ENCODE data around the gene CHD1L.
"Not testable (repeated sequence)": the region's sequence is repeated elsewhere in the genome, so short reads cannot be mapped to it uniquely, and the experiment has no call there.

CHD1L gene
- 1.1 to 2.7 reads per million in 2 experiments for total RNA-seq

DNA sequence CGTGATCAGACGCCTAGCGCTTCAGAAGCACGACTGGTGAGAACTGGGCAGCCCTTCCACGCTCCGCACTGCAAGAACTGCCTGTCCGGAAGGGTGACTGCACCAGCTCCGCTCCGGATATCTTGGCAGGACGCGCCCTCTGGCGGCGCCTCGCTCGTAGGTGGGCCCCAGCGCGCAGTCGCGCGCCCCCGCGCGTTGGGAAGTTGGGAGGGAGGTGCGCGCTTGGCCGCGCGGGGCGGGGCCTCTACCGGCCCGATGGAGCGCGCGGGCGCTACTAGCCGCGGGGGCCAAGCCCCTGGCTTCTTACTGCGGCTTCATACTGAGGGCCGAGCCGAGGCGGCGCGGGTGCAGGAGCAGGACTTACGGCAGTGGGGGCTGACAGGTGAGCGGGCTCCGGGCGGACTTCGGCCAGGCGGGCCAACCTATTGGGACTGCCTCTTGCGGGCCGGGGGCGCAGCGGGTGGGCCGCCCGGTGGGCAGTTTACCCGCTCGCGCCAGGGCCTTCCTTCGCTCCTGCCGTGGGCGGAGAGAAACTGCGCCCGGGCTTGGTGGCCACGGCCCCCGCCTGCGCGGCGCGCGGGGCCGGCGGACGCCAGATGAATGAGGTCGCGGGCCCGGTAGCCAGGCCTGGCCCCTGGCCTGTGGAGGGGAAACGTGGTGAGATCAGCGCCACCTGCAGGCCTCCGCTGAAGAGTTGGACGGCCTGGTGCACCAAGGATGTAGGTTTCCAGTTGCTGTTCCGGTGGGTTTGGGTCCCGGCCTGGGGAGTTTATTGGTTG lies at the start of gene CHD1L:
Gene CHD1L, plus strand, starts transcription at position 236 of the 779 bp plus-strand sequence. Its CDS starts 20 bp downstream, at position 256.
- DNase-seq (ENCODE audit: low read depth): peak; percentile 85

DNA sequence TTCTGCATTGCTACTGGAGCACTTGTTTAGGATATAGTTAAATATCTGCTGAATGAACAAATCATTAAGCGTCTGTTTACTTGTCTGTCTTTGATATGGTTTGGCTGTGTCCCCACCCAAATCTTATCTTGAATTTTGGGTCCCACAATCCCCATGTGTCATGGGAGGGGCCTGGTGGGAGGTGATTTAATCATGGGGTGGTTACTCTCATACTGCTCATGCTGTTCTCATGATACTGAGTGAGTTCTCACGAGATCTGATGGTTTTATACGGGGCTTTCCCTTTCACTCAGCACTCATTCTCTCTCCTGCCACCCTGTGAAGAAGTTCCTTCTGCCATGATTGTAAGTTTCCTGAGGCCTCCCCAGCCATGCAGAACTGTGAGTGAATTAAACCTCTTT lies 45.2 kb upstream of the CHD1L start:
- not testable (repeated sequence) for DNase-seq (ENCODE audit: low read depth)

DNA sequence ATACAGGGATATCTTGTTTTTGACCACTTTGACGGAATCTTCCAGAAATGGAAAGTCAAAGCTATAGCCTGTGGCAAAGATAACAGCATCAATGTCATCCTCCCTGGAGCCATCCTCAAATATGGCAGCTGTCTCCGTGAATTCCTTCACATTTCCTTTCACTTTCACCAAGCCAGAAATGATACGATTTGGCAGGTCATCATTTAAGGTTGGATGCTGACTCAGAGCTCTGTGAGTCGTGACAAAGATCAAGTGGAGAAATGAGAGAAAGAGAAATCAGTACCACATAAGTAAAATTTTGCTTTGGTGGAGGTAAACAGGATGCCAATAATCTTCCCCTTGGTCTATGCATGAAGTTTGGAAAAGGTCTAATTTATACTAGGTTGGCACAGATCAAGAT lies 41.2 kb upstream of the CHD1L start:
- no peak for DNase-seq (ENCODE audit: low read depth)

DNA sequence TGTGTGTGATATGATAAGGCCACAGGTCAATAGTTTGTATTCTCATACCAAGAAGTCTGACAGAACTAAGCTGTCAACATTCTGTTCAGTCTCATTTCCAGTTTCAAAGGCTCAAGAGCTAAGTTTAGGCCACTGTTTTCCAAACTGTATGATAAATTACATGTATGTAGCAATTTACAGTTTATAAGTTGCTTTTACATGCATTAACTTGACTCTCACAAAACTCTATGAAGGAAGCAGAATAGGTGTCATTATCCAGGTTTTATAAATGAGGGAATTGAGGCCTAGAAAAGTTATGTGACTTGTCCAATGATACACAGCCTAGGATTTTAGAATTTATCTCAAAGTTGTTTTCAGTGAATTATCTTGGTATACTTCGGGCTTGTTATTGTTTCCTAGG lies 40.7 kb upstream of the CHD1L start:
- DNase-seq (ENCODE audit: low read depth): no peak

DNA sequence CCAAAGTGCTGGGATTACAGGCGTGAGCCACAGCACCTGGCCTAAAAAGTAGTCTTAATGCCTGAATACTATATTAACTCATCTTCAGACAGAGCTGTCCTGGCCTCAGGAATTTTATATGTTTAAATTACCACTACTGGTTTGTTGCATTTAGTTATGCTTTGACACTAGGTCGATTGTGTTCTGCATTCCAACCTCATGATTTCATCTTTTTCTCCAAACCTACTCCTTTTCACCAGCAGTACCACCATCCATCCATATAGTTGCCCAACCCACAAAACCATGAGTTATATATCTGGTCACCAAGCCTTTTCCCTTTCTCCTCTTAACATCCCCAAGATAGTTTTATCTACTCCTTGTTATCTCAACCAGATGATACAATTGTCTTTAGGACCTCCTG lies 39.9 kb upstream of the CHD1L start:
- no peak for DNase-seq (ENCODE audit: low read depth)

DNA sequence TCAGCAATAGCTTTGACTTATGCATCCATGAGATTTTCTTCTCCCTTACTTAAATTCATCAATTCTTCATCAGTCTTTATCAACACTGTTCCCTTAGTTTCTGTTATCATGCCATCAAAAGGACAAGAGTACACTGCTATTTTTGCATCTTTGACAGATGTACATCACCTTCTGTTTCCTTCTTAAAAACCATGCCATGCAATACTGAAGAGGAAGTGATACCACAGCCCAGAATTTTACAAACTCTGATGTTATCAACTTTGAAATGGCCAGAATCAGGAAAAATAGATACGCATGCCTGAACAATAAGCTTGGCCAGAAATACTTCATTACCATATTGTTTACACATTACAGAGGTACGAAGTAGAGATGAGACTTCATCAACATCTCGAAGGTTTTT lies 38.4 kb upstream of the CHD1L start:
- no peak for DNase-seq (ENCODE audit: low read depth)

DNA sequence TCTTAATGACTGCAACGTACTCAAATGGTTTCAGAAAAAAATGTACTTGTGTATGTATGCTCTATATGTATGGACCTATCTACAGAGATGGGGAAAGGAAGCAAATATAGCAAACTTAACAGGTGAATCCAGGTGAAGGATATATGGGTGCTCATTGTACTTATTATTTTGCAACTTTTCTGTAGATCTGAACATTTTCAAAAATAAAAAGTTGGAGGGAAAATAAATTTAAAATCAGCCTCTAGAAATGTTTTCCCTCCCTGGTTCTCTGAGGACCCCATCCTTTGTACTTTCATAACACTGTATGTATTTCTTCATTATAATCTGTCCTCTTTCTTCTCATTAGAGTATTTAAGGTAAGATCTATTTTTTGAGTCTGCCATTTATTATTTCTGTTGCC lies 35.3 kb upstream of the CHD1L start:
- DNase-seq (ENCODE audit: low read depth): no peak

DNA sequence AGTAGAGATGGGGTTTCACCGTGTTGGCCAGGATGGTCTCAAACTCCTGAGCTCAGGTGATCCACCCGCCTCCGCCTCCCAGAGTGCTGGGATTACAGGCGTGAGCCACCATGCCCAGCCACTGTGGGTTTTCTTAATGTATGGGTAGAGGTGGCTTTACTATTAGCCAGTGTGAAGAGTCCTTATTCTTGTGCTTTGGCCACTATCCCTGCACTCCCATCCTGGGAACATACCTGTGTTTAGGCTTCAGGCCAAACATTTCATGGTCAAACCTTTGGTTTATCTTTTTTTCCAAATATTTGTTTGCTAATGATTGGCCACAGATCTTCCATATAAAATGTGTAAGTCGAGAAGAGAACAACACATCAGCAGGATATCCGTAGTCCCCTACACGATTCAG lies 33.9 kb upstream of the CHD1L start:
- no peak for DNase-seq (ENCODE audit: low read depth)

DNA sequence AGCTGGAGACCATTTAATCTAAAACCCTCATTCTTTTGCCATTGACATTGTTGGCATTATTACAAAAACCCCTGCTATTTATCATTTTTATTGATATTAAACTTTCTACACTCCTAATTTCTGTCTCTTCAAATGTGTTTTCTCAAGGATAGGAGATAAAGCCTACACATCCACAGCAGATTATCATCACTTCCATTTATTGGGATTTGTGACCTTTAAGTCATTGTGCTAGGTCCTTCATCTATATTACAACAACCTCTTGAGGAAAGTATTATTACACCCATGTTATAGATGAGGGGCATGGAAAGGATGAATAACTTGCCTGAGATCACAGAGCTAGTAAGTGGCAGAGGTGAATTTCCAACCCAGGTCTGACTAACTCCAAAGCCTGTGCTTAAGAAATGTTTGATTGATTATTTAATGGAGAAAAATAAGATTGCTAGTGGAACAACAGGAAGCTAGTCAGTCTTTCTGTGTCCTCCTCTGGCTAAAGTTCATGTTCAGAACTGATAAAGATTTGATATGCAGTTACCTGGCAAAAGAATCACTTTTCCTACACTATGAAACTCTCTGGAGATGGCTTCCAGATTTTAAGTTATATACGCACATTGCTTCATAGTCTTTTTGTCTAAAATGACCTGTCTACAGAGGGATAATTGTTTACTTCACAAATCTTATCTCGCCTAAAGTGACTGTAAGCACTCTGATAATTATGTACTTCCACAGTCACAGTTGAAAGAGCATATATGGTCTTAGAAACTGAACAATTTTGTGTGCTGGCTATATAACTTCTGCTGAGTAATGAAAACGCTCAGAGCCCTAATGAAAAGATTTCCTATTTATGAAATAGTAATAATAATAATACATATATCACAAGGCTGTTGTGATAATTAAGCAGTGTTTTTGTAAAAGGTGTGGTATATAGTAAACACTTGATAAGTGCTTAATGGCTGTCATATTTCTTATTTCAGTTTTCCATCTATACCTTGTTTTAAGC lies 32.4 kb upstream of the CHD1L start:
- no peak for DNase-seq (ENCODE audit: low read depth)

DNA sequence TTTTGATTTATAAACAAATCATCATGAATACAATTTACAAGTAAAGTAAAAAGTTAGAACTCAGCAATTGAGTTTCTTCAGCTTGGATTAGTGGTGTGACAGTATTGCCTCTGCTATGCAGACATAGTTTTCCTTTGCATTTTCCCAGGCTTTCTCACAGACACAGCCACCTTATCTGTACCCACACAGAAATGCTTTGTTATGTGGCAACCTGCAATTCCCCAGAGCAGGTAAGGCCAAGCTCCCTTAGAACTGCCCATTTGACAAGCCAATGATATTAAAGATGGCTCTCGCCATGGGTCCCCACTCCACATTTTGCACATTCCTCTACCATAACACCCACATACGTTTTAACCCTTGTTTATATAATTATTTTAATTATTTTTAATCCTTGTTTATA lies 31.5 kb upstream of the CHD1L start:
- no peak for DNase-seq (ENCODE audit: low read depth)

DNA sequence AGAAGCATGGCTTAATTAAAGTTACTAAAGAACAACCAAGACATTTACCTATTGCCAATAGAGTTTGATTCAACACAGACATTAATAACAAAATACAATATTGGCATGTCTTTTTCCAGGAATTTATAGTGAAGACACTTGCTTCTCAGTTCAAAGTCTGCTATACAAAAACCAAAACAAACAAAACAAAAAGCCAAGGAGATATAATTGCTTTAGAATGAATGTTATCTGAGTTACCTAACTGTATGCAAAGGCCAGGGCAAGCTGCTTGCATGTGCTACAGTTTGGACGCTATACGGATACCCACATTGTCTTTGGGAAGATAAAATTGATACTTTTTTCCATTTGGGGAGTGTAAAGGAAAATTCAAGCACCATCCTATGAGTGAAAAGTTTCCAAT lies 30.9 kb upstream of the CHD1L start:
- no peak for DNase-seq (ENCODE audit: low read depth)

DNA sequence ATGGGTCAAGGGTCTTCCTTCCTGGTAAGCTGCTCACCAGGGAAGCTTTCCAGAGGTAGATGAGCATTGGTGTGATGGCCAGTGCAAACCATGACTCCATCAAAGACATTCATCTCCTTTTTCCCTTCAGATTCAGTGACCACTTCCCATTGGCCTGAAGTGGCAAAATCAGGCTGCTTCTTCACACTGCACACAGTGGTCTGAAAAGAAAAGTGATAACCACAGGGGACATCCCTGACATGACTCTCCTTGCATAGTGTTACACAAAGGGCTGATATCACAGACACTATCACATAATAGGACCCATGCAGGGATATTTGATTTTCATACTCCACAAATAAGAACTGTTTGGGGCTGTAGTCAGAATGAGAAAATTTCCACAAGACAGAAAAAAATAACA lies 29.2 kb upstream of the CHD1L start:
- DNase-seq (ENCODE audit: low read depth): no peak

DNA sequence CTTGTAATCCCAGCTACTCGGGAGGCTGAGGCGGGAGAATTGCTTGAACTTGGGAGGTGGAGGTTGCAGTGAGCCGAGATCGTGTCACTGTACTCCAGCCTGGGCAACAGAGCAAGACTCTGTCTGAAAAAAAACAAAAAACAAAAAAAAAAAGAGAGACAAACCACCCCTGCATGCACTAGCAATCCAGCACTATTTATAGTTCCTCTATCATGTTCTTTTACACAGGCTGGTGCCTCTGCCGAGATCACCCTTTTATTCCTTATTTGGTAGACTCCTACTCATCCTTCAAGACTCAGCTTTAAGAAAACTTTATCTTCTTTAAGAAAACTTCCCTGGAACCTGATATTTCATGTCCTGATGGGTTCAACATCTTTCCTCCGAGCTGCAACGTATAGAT lies 28.2 kb upstream of the CHD1L start:
- no peak for DNase-seq (ENCODE audit: low read depth)

DNA sequence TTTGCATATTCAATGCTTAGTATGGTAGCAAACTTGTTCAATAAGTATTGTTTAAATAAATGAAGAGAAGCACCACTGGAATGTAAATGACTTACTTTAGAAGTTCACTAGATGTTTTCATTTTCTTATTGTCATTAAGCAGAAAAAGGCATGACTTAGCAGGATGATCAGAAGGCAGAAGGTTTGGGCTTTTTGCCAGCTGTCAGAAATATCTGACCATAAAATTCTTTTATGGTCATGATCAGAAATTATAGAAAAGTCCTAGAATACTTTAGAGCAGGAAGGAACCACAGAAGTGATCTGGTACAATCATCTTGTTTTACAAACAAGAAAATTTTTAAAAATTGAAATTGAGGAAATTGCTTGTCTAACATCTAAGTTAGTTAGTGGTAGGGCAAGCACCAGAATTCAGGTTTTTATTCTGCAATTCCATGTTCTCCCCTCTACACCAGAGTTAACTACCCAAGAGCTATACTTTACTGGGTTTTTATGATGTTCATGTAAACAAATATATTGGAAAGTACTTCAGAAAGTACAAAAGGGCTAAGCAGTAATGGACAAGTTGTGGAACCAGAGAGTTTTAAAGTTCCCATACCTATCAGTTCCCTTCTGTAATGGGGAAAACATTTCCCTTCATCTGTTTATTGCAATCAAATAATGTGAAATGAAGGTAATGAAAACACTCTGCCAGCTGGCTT lies 27.5 kb upstream of the CHD1L start:
- DNase-seq (ENCODE audit: low read depth): no peak

DNA sequence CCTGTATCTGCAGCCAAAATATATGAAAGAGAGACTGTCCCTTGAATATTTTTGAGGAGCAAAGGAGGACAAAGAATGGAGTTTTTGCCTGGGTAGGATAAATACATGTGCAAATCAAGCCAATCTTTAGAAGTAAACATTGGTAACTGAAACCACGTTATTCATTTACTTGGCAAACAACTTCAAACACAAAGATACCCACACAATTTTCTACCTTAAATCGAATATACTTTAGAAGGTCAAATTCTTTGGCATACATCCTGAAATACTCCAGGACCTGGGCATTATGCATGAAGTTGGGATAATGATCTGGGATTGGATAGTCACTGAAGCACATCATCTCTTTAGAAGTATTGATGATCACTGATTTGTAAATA lies 27.0 kb upstream of the CHD1L start:
- no peak for DNase-seq (ENCODE audit: low read depth)

DNA sequence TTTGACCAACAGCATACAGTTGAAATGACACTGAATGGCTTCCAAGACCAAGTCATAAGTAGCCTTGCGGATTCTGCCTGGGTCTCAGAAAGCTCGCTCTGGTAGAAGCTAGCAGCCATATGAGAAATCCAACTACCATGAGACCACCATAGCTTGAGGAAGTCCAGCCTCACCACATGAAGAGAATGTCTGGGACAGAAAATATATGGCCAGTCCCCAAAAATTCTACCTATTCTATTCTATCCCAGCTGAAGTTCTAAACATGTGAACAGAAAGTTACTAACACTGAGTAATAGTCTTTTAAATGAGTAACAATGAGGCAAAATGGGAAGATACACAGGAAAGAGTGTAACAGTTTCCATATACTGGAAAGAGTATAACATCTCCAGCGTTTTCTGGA lies 26.4 kb upstream of the CHD1L start:
- DNase-seq (ENCODE audit: low read depth): no peak

DNA sequence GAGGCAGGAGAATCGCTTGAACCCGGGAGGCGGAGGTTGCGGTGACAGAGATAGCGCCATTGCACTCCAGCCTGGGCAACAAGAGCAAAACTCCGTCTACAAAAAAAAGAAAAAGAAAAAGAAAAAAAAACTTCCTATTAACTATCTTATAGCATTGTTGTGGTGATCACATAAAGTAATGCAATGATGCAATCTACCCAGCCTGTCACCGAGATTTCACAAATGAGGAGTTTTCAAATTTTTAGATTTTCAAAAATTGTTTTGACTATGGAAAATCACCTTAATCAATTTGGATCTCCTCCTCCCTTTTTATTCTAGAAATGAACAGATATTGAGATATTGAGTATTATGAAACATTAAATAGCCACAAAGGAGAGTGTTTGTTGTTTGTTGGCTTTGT lies 25.3 kb upstream of the CHD1L start:
- no peak for DNase-seq (ENCODE audit: low read depth)

DNA sequence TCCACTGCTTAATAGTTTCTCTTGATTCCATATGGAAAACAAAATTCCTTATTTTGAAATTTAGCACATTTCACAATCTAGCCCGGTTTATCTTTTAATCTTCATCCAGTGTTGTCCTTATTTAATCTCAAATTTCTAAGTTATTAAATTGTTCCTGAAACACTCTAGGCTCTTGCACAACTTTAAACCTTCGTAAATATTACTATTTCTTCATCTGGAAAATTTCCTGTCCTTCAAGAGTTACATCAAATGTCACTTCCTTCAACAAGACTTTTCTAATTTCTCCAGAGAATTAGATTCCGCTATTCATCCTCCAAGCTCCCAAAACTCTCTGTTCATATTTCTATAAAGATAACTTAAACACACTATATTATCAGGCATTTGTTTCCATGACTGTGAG lies 23.9 kb upstream of the CHD1L start:
- DNase-seq (ENCODE audit: low read depth): no peak

DNA sequence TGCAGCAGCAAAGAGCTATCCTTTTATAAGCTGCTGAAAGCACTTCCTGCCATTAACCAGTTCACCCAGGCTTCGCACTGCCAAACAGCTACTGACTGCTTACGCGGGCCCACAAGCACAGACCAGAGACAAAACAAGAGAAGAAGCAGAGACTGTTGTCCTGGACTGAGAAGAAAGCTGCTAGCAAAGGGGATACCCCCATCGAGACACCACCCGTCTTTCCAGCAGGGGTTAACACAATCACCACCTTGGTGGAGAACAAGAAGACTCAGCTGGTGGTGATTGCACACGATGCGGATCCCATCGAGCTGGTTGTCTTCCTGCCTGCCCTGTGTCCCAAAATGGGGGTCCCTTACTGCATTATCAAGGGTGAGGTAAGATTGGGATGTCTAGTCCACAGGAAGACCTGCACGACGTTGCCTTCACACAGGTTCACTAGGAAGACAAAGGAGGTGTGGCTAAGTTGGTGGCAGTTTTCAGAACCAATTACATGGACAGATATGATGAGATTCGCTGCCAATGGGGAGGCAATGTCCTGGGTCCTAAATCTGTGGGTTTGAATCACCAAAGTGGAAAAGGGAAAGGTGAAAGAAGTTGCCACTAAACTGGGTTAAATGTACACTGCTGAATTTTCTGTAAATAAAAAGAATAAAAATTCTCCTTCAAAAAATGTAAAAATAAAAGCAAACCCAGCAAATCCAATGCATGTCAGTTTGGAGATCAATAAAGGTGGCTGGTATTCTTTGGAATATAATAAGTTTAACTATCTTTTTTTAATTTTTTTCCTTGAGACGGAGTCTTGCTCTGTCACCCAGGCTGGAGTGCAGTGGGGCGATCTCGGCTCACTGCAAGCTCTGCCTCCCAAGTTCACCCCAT lies 18.5 kb upstream of the CHD1L start:
- no peak for DNase-seq (ENCODE audit: low read depth)

DNA sequence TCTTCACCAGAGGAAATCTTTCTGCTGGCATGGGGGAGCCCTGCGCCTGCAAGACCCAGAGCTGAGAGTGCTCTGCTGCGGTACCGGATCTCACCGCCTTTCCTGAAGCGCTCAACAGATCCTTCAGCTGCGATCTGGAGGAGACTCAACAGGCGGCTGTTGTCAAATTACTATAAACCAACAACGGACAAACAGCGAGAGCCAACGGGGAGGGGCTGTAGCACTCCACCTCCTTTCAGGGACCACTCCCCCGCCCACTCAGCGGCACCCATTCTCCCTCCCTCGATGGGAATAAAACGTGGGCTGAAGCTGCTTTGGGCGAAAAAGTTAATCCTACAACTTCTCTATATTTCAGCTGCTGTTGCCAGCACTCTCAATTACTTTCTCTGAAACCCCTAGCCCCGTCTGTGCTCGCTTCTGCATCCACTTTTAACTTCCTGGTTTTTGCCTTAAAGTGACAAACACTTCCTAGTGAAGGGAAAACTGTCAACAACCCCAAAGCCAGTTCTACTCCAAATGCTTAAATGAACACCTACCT lies 17.2 kb upstream of the CHD1L start, which contains the start of gene FMO5:
Gene FMO5, minus strand, starts transcription at position 147 of the 538 bp plus-strand sequence. CDS start 310 bp downstream, outside the sequence.
- DNase-seq (ENCODE audit: low read depth): peak; percentile 31

DNA sequence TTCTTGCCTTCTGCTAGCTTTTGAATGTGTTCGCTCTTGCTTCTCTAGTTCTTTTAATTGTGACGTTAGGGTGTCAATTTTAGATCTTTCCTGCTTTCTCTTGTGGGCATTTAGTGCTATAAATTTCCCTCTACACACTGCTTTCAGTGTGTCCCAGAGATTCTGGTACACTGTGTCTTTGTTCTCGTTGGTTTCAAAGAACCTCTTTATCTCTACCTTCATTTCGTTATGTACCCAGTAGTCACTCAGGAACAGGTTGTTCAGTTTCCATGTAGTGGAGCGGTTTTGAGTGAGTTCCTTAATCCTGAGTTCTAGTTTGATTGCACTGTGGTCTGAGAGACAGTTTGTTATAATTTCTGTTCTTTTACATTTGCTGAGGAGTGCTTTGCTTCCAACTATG lies 11.5 kb upstream of the CHD1L start:
- not testable (repeated sequence) for DNase-seq (ENCODE audit: low read depth)

Measured in T follicular helper cell (primary cell).